Measurements from ENCODE around the gene SEC22B. TPM values are rescaled to one million over a fixed set of nuclear protein-coding genes. Genes with fewer than 3 reads are reported as not detected.
"Not testable (repeated sequence)": the region's sequence is repeated elsewhere in the genome, so short reads cannot be mapped to it uniquely, and the experiment has no call there.

The SEC22B gene
- total RNA-seq, 1 experiment from 2014 or later = 25.1 TPM

GRCh38 chr1:120158086-120158485 is 18.2 kb downstream of the SEC22B start:
- H3K27ac ChIP-seq; POLR2A ChIA-PET (ENCODE audit: unreplicated experiment): not testable (repeated sequence)

GRCh38 chr1:120150138-120150822 is 26.0 kb downstream of the SEC22B start:
- intact Hi-C loops (cut with micrococcal nuclease; ENCODE audit: unreplicated experiment); H2AFZ ChIP-seq; H3K27ac ChIP-seq; H3K79me2 ChIP-seq (ENCODE audit: low read depth); H4K20me1 ChIP-seq (ENCODE audit: insufficient read depth); H3K4me3 ChIP-seq; H3K9me3 ChIP-seq (ENCODE audit: insufficient read depth, low read depth); H3K4me2 ChIP-seq; H3F3A ChIP-seq (ENCODE audit: insufficient read depth, low read depth); H3K27me3 ChIP-seq (ENCODE audit: insufficient read depth, low read depth); POLR2A ChIA-PET (ENCODE audit: unreplicated experiment); H3K4me1 ChIP-seq (replicated peaks; ENCODE audit: insufficient read depth); CTCF ChIA-PET; H3K9me2 ChIP-seq (ENCODE audit: insufficient read depth); BruUV-seq (replicated peaks); H3K36me3 ChIP-seq (ENCODE audit: low read depth): not testable (repeated sequence)
- peak in 1 of 2 experiments; percentile 25 for DNase-seq

More at GRCh38 chr1:120158086-120158485, 18.2 kb downstream of the SEC22B start:
- H3K4me1 ChIP-seq (replicated peaks; ENCODE audit: insufficient read depth); H3F3A ChIP-seq (ENCODE audit: insufficient read depth, low read depth); H3K4me3 ChIP-seq; intact Hi-C loops (cut with micrococcal nuclease; ENCODE audit: unreplicated experiment); H3K27me3 ChIP-seq (ENCODE audit: insufficient read depth, low read depth); H3K9me3 ChIP-seq (ENCODE audit: insufficient read depth, low read depth); H3K4me2 ChIP-seq; DNase-seq; H3K79me2 ChIP-seq (ENCODE audit: low read depth); H3K9me2 ChIP-seq (ENCODE audit: insufficient read depth); H4K20me1 ChIP-seq (ENCODE audit: insufficient read depth); BruUV-seq (replicated peaks); CTCF ChIA-PET; H2AFZ ChIP-seq: not testable (repeated sequence)
- peaks cover 11% of the 10 kb centered on the region for H3K36me3 ChIP-seq (ENCODE audit: low read depth)

GRCh38 chr1:120149420-120150059 is 26.8 kb downstream of the SEC22B start:
- DNase-seq; H3K9me3 ChIP-seq (ENCODE audit: insufficient read depth, low read depth); BruUV-seq (replicated peaks); H3K4me2 ChIP-seq; H4K20me1 ChIP-seq (ENCODE audit: insufficient read depth); POLR2A ChIA-PET (ENCODE audit: unreplicated experiment); H3K4me1 ChIP-seq (replicated peaks; ENCODE audit: insufficient read depth); H2AFZ ChIP-seq; H3K27me3 ChIP-seq (ENCODE audit: insufficient read depth, low read depth); H3K9me2 ChIP-seq (ENCODE audit: insufficient read depth); H3F3A ChIP-seq (ENCODE audit: insufficient read depth, low read depth); H3K36me3 ChIP-seq (ENCODE audit: low read depth); H3K4me3 ChIP-seq; CTCF ChIA-PET; H3K79me2 ChIP-seq (ENCODE audit: low read depth); H3K27ac ChIP-seq: not testable (repeated sequence)
- intact Hi-C loops (cut with micrococcal nuclease; ENCODE audit: unreplicated experiment) = loop anchor here (5.0 kb wide), 1 partner anchor 202 kb away; no protein-coding TSS in a partner anchor

- H2AFZ ChIP-seq; H3K4me2 ChIP-seq; H4K20me1 ChIP-seq (ENCODE audit: insufficient read depth); CTCF ChIA-PET; DNase-seq; H3K79me2 ChIP-seq (ENCODE audit: low read depth); H3K27ac ChIP-seq; H3K4me3 ChIP-seq; H3K9me2 ChIP-seq (ENCODE audit: insufficient read depth); H3K9me3 ChIP-seq (ENCODE audit: insufficient read depth, low read depth); BruUV-seq (replicated peaks); H3K4me1 ChIP-seq (replicated peaks; ENCODE audit: insufficient read depth); POLR2A ChIA-PET (ENCODE audit: unreplicated experiment); H3F3A ChIP-seq (ENCODE audit: insufficient read depth, low read depth); H3K27me3 ChIP-seq (ENCODE audit: insufficient read depth, low read depth); H3K36me3 ChIP-seq (ENCODE audit: low read depth): not testable (repeated sequence)
- peak; percentile 66 for TF ChIP-seq CTCF (conservative IDR thresholded peaks at IDR 0.05)
- intact Hi-C loops (cut with micrococcal nuclease; ENCODE audit: unreplicated experiment) = loop anchor here (5.0 kb wide), 1 partner anchor 199 kb away; no protein-coding TSS in a partner anchor
These were observed 30.5 kb downstream of the SEC22B start for GRCh38 chr1:120145806-120146205.

- H3K4me3 ChIP-seq; H3K4me2 ChIP-seq; H3K9me2 ChIP-seq (ENCODE audit: insufficient read depth); H3F3A ChIP-seq (ENCODE audit: insufficient read depth, low read depth); CTCF ChIA-PET; H4K20me1 ChIP-seq (ENCODE audit: insufficient read depth); H3K27me3 ChIP-seq (ENCODE audit: insufficient read depth, low read depth); H3K36me3 ChIP-seq (ENCODE audit: low read depth); H2AFZ ChIP-seq; H3K9me3 ChIP-seq (ENCODE audit: insufficient read depth, low read depth); POLR2A ChIA-PET (ENCODE audit: unreplicated experiment); H3K4me1 ChIP-seq (replicated peaks; ENCODE audit: insufficient read depth); H3K79me2 ChIP-seq (ENCODE audit: low read depth); DNase-seq; BruUV-seq (replicated peaks); H3K27ac ChIP-seq: not testable (repeated sequence)
- intact Hi-C loops (cut with micrococcal nuclease; ENCODE audit: unreplicated experiment) = loop anchor here (5.0 kb wide), 1 partner anchor 197 kb away; no protein-coding TSS in a partner anchor
These were observed 31.7 kb downstream of the SEC22B start for GRCh38 chr1:120144626-120145025.

- CTCF ChIA-PET; H3K27ac ChIP-seq; DNase-seq; BruUV-seq (replicated peaks); H3K27me3 ChIP-seq (ENCODE audit: insufficient read depth, low read depth); H3K4me2 ChIP-seq; H2AFZ ChIP-seq; H3K79me2 ChIP-seq (ENCODE audit: low read depth); H3K36me3 ChIP-seq (ENCODE audit: low read depth); H3K9me2 ChIP-seq (ENCODE audit: insufficient read depth); H4K20me1 ChIP-seq (ENCODE audit: insufficient read depth); intact Hi-C loops (cut with micrococcal nuclease; ENCODE audit: unreplicated experiment); H3F3A ChIP-seq (ENCODE audit: insufficient read depth, low read depth); H3K9me3 ChIP-seq (ENCODE audit: insufficient read depth, low read depth); POLR2A ChIA-PET (ENCODE audit: unreplicated experiment); H3K4me3 ChIP-seq; H3K4me1 ChIP-seq (replicated peaks; ENCODE audit: insufficient read depth): not testable (repeated sequence)
These were observed 32.2 kb downstream of the SEC22B start for GRCh38 chr1:120144169-120144568.

- DNase-seq; H2AFZ ChIP-seq; H3K4me2 ChIP-seq; intact Hi-C loops (cut with micrococcal nuclease; ENCODE audit: unreplicated experiment); CTCF ChIA-PET; H3K27ac ChIP-seq; H4K20me1 ChIP-seq (ENCODE audit: insufficient read depth); H3K27me3 ChIP-seq (ENCODE audit: insufficient read depth, low read depth); H3F3A ChIP-seq (ENCODE audit: insufficient read depth, low read depth); H3K79me2 ChIP-seq (ENCODE audit: low read depth); H3K9me2 ChIP-seq (ENCODE audit: insufficient read depth); H3K36me3 ChIP-seq (ENCODE audit: low read depth); BruUV-seq (replicated peaks); H3K4me3 ChIP-seq; POLR2A ChIA-PET (ENCODE audit: unreplicated experiment); H3K4me1 ChIP-seq (replicated peaks; ENCODE audit: insufficient read depth); H3K9me3 ChIP-seq (ENCODE audit: insufficient read depth, low read depth): not testable (repeated sequence)
These were observed 33.0 kb downstream of the SEC22B start for GRCh38 chr1:120143334-120143733.
